Kidney (tissue), 14 donors: ENCODE measurements around the gene PRPF8. TPM values are rescaled to one million over a fixed set of nuclear protein-coding genes. Genes with fewer than 3 reads are reported as not detected.

Experiments
- DNase-seq, 5 donors: peaks; one replicate each; pipeline ENCODE4 v3.0.0-alpha.2; 2013 to 2020
- FAIRE-seq: peaks from 2 replicates; lab custom pipeline; 2012; peaks lifted over from hg19 to GRCh38; lab: Jason Lieb, UNC
- H3K27ac ChIP-seq, 2 donors: one replicate each; pipeline ENCODE4 v1.7.0; 2013; ENCODE audit warnings: low read depth in 2 of 2, low read length in 2 of 2, inconsistent platforms in 1 of 2
- H3K27me3 ChIP-seq: one replicate; pipeline ENCODE4 v1.7.1; 2013; ENCODE audit warnings: low read length, inconsistent platforms; ENCODE audit not compliant: control insufficient read depth, insufficient read depth
- H3K36me3 ChIP-seq, 3 donors: one replicate each; pipeline versions ENCODE4 v1.7.0 to v1.7.1; 2013; ENCODE audit warnings: low read length in 3 of 3, control low read depth in 1 of 3, inconsistent platforms in 1 of 3; ENCODE audit not compliant: insufficient read depth in 3 of 3, control insufficient read depth in 2 of 3
- H3K4me1 ChIP-seq, 3 donors: one replicate each; pipeline versions ENCODE4 v1.7.0 to v1.7.1; 2013; ENCODE audit warnings: low read length in 3 of 3, inconsistent platforms in 1 of 3, low read depth in 1 of 3; ENCODE audit not compliant: control insufficient read depth in 2 of 3, insufficient read depth in 2 of 3
- H3K4me3 ChIP-seq, 3 donors: one replicate each; pipeline versions ENCODE4 v1.7.0 to v1.8.1; 2013; ENCODE audit warnings: low read length in 3 of 3, control low read depth in 1 of 3, inconsistent platforms in 1 of 3
- H3K9ac ChIP-seq, 3 donors: one replicate each; pipeline versions ENCODE4 v1.7.0 to v1.7.1; 2013; ENCODE audit warnings: low read length in 3 of 3, control low read depth in 1 of 3, inconsistent platforms in 1 of 3
- H3K9me3 ChIP-seq, 3 donors: one replicate each; pipeline versions ENCODE4 v1.7.0 to v1.7.1; 2013; ENCODE audit warnings: low read length in 3 of 3, control low read depth in 1 of 3, inconsistent platforms in 1 of 3; ENCODE audit not compliant: control insufficient read depth in 2 of 3, insufficient read depth in 1 of 3
- CTCF ChIP-seq: IDR thresholded peaks from 3 replicates; pipeline ENCODE4 v1.5.1; 2012; ENCODE audit warnings: mild to moderate bottlenecking, moderate library complexity, borderline replicate concordance; ENCODE audit not compliant: insufficient read depth; ENCODE audit errors: extremely low read depth
- intact Hi-C: fragments of 100-400 bp; cut with DNase I; formaldehyde crosslinking; loops from one replicate; pipeline ENCODE4 v1.11.1; 2022
- polyA plus RNA-seq: library from polyadenylated mRNA; stranded (reverse); fragments of 350-450 nt; fragmentation: Illumina TruSeq; extraction: RNeasy Lipid Tissue Mini Kit (QIAGEN cat#74804); gene quantifications from one replicate; pipeline ENCODE4 v1.2.3, GENCODE V29; 2014; ENCODE audit warnings: low read depth, low replicate concordance; ENCODE audit not compliant: insufficient read depth
- total RNA-seq: library from RNA; stranded (reverse); fragmentation: NEBNext Ultra II Directional; extraction: Animal tissue kit (Norgen Biotek cat#: 25700); gene quantifications from one replicate; pipeline ENCODE4 v1.2.1, GENCODE V29; 2021
- donor health status: control.
- donor health status: control.
- donor health status: control.
- donor health status: control.
- donor health status: control.
- donor health status: DM: yes; HTN: yes; CAD: no.
- donor health status: Normal renal cell carcinoma (clear cell type).

PRPF8 gene
- total and polyA plus RNA-seq, 2 donors from 2014 or later = 181 to 236 TPM

- H3K4me1 ChIP-seq = peaks cover 0 to 32% (median 0%) of the 10 kb centered on the region in 3 donors
- H3K9me3 ChIP-seq = no peaks in the 10 kb centered on the region
- DNase-seq (peak in 2 of 5 donors; percentile 36 to 58), FAIRE-seq (no peak)
- intact Hi-C loops = loop anchor here (10.0 kb wide), 1 partner anchor 48 kb away; no protein-coding TSS in a partner anchor
- H3K27me3 ChIP-seq = no peaks in the 10 kb centered on the region
- H3K27ac ChIP-seq = no peak overlapping the region
- TF ChIP-seq CTCF = no peak
- H3K4me3 ChIP-seq = no peak overlapping the region
- H3K36me3 ChIP-seq = no peaks in the 10 kb centered on the region
- no peak overlapping the region for H3K9ac ChIP-seq
Measured at GRCh38 chr17:1726626-1727257, 42.1 kb upstream of the PRPF8 start.

DNA sequence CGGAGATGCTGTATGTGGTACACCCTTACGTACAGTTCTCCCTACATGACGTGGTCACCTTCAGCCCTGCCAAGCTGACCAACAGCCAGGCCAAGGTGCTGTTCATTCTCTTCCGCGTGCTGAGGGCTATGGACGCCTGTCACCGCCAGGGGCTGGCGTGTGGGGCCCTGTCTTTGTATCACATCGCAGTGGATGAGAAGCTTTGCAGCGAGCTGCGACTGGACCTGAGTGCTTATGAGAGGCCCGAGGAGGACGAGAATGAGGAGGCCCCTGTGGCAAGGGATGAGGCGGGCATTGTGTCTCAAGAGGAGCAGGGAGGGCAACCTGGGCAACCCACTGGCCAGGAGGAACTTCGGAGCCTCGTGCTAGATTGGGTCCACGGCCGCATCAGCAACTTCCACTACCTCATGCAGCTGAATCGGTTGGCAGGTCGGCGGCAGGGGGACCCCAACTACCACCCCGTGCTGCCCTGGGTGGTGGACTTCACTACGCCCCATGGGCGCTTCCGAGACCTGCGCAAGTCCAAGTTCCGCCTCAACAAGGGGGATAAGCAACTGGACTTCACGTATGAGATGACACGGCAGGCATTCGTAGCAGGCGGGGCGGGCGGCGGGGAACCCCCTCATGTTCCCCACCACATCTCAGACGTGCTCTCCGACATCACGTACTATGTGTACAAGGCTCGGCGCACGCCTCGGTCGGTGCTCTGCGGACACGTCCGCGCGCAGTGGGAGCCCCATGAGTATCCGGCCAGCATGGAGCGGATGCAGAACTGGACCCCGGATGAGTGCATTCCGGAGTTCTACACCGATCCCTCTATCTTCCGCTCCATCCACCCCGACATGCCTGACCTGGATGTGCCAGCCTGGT lies 41.2 kb upstream of the PRPF8 start:
- Histone ChIP-seq H3K4me3 (peak overlapping the region in 2 of 3 donors; percentile 56 to 58), H3K27ac (no peak overlapping the region), H3K4me1 (peaks cover 0 to 29% (median 0%) of the 10 kb centered on the region in 3 donors), H3K9ac (no peak overlapping the region), H3K27me3 (no peaks in the 10 kb centered on the region), H3K36me3 (no peaks in the 10 kb centered on the region), H3K9me3 (no peaks in the 10 kb centered on the region)
- TF ChIP-seq CTCF = no peak
- FAIRE-seq (no peak), DNase-seq (peak in 2 of 5 donors; percentile 36 to 70)
- intact Hi-C loops = loop anchor here (10.0 kb wide), 1 partner anchor 49 kb away; no protein-coding TSS in a partner anchor

DNA sequence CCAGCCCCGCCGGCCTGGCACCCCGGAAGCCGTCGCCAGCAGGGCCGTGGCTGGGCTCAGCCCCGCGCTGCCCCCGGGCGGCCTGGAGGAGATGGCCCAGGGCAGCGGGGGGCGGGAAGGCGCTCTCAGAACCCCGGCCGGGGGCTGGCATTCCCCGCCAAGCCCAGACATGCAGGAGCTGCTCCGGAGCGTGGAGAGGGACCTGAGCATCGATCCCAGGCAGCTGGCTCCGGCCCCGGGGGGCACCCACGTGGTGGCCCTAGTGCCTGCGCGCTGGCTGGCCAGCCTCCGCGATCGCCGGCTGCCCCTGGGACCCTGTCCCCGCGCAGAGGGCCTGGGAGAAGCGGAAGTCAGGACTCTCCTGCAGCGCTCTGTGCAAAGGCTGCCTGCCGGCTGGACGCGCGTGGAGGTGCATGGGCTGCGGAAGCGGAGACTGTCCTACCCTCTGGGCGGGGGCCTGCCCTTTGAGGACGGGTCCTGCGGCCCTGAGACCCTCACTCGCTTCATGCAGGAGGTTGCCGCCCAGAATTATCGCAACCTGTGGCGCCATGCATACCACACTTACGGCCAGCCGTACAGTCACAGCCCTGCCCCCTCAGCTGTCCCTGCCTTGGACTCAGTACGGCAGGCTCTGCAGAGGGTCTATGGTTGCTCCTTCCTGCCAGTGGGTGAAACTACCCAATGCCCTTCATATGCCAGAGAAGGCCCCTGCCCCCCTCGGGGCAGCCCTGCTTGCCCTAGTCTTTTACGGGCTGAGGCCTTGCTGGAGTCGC lies 40.4 kb upstream of the PRPF8 start:
- Histone ChIP-seq H3K9me3 (no peaks in the 10 kb centered on the region), H3K4me1 (peaks cover 0 to 27% (median 0%) of the 10 kb centered on the region in 3 donors), H3K27me3 (no peaks in the 10 kb centered on the region), H3K9ac (peak overlapping the region in 1 of 3 donors; percentile 12), H3K4me3 (peak overlapping the region; percentile 7 to 58 (median 56)), H3K36me3 (no peaks in the 10 kb centered on the region), H3K27ac (peak overlapping the region in 1 of 2 donors; percentile 43)
- no peak for TF ChIP-seq CTCF
- FAIRE-seq = no peak
- peak in 4 of 5 donors; percentile 26 to 81 (median 46) for DNase-seq
- intact Hi-C loops = loop anchor here (10.0 kb wide), 1 partner anchor 50 kb away; no protein-coding TSS in a partner anchor
